GM19023 (cell line): ENCODE results near the gene DPAGT1.
"Not testable (repeated sequence)": the region's sequence is repeated elsewhere in the genome, so short reads cannot be mapped to it uniquely, and the experiment has no call there.

ENCODE experiments used
- ATAC-seq: cut with Tn5 transposase; IDR thresholded peaks from one replicate; pipeline ENCODE4 v1.9.1; 2021; ENCODE audit warnings: mild to moderate bottlenecking, moderate library complexity; ENCODE audit not compliant: unreplicated experiment

Gene DPAGT1

DNA sequence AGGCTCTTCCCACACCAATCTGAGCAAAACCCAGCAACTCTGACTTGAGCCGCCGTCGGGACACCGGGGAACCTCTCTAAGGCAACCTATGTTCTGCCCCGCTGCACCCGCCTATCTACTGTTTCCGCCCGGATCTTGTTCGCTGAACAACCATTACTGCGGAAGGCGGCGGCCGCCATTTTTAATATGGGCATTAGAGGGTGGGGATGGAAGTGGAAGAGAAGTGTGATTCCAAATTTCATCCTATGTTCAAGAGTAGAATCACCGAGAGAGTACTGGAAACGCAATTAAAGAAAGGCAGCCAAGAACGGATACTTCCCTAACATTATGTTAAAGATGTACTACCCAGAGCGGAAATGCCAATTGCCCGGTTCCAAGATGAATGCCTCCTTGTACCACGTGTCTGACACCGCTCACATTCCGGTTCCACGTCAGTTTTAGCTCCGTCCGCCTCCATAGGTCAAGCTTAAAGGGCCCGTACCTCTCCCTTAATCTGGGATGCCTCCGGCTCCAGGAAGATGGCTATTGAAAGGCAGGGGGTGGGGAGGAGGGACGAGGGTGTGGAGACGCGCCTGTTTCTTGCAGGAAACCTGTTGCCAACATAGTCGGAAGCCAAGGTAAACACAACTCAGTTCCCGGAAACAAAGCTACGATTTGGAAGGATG is at the start of gene DPAGT1:
Gene DPAGT1, minus strand, starts transcription at position 95 of the 665 bp plus-strand sequence. CDS start 198 bp downstream, outside the sequence.
- peak; percentile 85 for ATAC-seq

DNA sequence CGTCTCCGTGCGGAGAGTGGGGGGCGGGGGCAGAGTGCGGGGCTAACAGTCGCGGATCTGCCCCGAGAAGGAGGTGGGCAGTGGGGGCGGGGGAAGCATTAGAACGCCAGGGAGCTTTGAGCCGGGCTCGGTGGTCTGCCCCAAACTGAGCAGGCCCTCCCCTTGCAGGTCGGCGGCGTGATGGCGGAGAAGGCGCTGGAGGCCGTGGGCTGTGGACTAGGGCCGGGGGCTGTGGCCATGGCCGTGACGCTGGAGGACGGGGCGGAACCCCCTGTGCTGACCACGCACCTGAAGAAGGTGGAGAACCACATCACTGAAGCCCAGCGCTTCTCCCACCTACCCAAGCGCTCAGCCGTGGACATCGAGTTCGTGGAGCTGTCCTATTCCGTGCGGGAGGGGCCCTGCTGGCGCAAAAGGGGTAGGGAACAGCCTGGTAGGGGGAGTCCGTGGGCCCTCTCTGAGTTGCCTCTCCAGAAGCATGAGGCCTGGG is 48.2 kb upstream of the DPAGT1 start:
- ATAC-seq, result no peak

DNA sequence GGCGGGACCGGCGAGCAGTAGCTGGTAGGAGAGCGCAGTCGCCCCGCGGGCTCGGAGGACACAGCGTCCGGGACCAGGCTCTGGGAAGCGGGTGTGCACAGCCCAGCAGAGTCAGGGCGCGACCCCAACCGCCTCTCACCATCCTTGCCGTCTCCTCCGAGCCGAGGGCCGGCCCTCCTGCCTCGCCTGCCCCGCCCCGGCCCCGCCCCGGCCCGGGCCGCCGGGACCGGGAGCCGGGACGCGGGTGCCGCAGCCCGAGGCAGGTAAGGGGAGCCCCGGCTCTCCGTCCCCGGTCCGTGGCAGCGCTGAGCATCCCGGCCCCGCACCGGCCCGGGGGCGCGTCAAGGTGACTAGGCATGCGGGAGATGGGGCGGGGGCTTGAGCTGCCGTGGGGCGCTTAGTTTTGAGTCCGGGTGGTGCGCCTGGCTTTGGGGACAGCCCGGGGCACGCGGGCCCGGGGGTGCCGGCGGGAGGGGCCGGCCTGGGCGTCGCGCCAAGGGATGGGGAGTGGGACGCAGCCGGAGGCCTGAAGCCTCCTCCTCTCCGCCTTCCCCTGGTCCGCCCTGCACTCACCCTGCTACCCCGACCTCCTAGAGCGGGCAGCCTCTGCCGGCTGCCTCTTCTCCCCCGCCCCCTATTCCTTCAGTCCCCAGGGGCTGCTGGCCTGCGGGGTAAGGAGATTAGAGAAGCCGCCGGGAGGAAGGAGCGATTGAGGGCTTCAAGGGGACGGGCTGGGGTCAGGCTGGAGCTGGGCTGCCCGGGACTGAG is 47.5 kb upstream of the DPAGT1 start, which contains the start of gene ABCG4:
Gene ABCG4, plus strand, starts transcription at position 35 of the 768 bp plus-strand sequence. CDS start 914 bp downstream, outside the sequence.
- no peak for ATAC-seq

DNA sequence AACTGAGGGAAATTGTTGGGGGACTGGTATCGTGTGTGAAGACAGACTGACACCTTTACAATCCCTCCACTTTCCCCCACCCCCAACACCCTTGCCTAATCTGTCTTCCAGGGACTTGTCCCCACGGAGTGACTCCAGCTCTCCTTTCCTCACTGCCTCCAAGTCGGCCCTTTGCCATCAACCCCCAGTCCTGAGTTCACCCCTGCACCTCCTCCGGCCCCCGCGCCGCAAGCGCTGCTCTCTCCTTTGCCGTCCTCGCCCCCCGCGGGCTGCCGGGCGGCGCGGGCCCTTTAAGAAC is 47.0 kb upstream of the DPAGT1 start:
- ATAC-seq, result no peak

DNA sequence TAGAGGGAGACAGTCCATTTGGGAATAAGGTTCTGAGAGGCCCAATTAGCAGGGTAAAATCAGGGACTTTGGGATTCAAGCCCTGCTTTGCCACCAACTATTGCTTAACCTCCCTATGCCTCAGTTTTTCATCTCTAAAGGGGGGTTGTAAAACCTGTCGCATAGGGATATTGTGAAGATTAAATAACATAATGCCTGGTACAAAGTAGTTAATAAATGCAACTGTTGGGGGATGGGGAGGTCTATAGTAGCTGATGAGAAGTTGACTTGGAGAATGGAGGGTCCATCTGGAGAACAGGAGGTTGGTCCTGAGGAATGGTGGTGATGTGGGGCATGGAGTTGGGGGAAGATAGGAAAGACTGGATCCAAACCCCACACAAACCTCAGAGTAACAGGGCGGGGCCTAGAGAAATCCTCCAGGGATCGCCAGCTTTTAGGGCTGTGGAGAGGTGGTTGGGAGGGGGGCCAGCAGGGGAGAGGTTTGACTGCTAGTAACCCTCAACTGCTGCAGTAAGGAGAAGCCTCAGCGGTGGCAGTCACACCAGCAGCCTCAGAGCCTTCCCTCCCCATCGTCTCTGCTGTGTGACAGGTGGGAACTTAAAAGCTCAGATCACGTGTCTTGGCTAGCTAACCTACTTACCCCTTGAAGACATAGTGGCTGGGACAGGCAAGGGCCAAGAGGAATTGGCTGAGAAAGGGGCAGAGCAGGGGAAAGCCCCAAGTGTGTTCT is 46.1 kb upstream of the DPAGT1 start:
- ATAC-seq, result no peak

DNA sequence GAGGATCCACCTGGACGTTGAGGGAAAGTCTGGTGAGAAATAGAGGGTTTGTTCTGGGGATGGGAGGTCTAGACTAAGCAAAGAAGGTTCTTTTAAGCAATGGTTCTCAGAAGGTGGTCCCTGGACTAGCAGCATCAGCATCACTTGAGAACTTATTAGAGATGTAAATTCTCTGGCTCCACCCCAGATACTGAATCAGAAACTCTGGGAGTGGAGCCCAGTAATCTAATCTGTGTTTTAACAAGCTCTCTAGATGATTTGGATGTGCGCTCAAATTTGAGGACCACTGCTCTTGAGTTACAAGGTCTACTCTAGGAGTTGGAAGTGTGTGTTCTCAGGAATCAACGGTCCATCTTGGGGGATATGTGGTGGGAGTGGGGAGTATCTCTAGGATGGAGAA is 43.9 kb upstream of the DPAGT1 start:
- ATAC-seq, result no peak

DNA sequence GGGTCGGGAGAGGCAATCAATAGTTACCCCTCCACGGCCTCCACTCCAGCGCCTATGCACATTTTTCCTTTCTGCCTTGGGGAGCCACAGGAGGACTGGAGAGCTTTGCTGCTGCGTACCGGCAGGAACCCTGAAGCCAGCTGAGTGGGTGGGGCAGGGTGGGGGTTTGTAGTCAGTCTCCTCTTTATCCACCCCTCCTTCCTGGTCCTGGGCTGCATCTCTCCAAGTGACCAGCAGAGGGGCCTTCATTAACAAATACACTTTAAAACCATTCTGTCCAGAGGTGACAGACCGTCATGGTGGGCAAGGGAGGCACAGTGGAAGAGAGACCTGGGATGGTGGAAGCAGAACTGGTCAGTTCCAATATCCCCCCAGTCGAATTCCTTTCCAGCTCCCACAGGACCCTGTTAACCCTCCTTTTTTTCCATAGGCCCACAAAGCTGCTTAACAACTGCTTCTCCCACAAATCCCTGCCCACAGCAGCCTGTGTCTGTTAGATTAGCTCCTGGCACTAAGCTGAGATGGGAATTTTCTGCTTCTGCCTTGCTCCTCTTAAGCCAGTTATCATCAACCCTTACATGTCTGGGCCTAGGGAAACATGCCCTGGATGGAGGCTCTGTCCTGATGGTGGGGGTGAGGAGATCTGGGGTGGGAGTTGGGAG is 43.3 kb upstream of the DPAGT1 start:
- ATAC-seq, result peak; percentile 47

DNA sequence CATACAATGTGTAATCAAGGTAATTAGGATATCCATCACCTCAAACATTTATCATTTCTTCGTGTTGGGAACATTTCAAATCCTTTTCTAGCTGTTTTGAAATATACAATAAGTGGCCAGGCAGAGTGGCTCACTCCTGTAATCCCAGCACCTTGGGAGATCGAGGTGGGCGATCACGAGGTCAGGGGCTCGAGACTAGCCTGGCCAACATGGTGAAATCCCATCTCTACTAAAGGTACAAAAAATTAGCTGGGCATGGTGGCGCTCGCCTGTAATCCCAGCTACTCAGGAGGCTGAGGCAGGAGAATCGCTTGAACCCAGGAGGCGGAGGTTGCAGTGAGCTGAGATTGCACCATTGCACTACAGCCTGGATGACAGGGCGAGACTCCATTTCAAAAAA is 37.6 kb upstream of the DPAGT1 start:
- not testable (repeated sequence) for ATAC-seq

DNA sequence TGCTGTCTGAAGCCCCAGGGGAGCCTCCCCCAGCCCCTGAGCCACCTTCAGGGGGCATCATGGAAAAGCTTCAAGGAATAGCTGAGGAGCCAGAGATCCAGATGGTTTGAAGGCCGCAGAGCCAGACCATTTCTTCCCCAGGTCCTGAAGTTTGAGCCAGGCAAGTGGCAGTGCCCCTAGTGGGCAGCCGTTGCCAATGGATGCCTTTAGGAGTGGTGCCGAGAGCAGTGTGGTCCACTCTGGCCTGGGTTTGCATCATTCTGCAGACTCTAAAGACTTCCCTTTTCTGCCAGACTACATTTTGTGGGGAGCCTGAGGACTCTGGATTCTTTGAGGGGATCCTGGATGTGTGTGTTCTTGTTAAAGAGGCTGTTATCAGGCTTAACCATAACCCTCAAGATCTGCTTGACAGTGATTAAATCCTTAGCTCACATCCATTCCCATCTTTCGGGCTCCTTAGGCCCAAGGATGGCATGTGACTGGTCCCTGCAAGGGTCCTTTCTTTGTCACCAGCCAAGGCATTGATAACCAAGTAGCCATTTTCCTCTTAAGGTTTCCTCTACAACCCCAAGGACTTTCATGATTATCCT is 32.8 kb upstream of the DPAGT1 start:
- ATAC-seq, result no peak

DNA sequence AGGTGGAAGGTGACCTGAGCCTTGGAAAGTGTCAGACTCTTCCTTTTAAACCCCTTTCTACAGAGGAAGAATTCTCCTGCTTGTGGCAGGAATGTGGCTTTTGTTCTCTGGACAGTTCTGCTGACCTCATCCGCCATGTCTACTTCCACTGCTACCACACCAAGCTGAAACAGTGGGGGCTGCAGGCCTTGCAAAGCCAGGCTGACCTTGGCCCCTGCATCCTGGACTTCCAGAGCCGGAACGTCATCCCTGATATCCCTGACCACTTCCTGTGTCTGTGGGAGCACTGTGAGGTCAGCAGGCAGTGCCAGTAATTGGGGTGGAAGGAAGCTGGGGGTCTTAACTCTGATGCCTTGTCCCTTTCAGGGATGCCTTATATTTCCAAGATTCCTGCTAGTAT is 29.0 kb upstream of the DPAGT1 start:
- no peak for ATAC-seq

DNA sequence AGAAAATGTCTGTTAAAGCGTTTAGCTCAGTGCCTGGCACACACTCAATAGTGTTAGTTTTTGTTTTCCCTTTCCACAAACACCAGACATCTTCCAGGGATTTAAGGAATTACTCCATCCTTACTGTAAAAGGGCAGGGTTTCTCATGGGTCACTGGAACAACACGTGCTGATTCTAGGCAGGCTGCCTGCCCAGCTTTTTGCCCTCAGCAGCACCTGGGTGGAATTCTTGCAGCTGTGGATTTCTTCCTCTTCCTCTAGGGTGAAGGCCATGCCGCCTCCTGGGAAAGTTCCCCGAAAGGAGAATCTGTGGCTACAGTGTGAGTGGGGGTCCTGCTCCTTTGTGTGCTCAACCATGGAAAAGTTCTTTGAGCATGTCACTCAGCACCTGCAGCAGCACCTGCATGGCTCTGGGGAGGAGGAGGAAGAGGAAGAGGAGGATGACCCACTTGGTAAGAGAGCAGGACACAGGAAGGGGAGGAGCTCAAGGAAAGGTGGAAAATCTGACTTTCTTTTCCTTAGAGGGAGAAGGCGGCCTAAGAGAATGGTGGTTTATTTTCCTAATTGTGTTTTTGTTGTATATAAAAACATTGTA is 25.1 kb upstream of the DPAGT1 start:
- no peak for ATAC-seq

DNA sequence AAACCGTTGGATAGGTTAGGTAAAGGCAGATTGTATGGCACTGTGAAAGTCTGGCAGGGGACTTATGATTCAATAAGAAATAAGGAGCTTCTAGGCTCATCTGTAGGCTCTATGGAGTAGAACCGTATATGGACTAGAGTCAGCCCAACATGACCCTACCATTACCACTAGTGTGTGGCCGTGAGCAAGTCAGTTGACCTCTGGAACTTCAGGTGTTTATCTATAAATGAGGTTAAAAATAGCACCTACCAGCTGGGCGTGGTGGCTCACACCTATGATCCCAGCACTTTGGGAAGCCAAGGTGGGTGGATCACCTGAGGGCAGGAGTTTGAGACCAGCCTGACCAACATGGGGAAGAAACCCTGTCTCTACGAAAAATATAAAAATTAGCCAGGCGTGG is 24.2 kb upstream of the DPAGT1 start:
- ATAC-seq, result no peak

DNA sequence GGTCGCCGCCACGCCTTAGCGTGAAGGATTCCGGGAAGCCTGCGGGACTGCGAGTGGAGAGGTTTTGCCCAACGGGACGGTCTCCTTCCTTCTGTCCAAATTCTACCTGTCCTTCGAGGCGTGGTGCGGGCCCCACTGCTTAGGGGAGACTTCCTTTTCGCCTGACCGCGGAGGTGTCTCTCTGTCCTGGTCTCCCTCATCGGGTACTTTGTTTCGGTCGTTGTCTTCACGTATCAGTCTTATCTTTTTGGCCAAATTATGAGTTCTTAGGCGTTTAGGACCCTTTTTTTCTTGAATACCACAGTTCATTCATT is 20.1 kb upstream of the DPAGT1 start:
- ATAC-seq, result no peak

DNA sequence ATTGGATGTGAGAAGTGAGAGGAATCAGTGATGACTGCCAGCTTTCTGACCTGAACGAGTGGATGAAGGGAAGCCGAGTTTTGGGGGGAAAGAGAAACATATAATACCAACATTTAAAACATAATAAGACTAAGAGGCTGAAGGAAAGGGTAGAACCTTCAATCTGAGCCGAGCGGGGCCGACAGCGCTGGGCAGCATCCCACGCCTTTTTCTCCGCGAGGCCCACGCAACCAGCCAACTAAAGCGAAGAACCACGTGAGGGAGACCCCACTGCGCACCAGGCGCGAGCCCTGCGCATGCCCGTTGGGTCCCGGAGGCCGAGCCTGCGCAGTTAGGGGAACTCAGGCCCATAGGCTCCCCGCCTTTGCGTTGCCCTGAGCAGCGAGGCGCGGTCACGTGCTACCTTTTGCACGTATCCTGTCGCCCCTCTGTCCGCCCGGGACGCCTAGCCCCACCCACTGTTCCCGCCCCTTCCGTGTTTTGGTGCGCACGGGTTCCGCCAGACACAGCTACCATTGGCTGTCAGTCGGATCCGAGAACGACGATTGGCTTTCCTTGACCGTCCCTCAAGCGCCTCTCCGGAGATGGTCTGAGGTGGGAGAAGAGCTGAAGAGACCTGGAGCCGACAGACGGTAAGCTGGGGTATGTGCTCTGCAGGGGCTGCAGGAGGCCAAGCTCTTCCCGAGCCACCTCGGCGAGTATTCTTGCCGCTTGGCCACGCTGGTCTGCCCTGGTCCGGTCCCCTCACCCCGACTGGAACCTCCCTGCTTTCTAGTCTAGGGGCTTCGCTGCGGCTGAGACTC is 19.6 kb upstream of the DPAGT1 start, which contains the start of gene HINFP:
Gene HINFP, plus strand, starts transcription at position 573 of the 803 bp plus-strand sequence. CDS start 5,365 bp downstream, outside the sequence.
- peak; percentile 96 for ATAC-seq

DNA sequence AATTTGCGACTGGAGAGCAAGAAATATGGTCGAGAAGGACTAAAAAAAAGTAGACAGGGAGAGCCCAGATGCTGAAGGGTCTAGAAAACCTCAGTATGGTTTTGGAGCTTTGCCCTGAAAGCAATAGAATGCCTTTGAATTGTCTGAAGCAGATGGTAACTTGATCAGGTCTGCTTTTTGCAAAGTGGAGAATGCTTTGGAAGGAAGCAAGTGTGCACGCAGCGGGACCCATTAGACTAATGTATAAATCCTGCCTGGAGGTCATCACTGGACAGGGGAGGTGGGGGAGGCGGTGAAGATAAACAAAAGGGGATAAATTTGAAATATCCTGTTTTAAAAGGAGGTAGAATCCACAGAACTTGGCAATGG is 19.0 kb upstream of the DPAGT1 start:
- ATAC-seq, result no peak

DNA sequence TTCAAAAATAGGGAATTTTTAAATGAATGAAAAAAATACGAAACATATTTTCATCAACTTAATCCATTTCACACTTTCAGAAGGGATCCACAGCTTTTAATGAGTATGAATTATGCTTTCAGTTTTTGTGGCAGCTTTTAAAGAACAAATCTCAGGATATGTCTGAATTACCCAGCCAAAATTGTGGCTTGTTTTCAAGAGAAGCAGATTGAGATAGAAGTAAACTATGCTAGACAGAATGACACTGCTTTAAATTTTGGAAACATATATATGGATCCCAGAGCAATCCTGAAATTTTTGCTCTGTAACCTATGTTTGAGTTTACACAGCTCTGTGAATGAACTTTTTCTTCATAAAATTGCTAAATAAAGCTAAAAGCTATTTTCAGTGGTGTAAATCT is 17.3 kb upstream of the DPAGT1 start:
- ATAC-seq, result no peak

DNA sequence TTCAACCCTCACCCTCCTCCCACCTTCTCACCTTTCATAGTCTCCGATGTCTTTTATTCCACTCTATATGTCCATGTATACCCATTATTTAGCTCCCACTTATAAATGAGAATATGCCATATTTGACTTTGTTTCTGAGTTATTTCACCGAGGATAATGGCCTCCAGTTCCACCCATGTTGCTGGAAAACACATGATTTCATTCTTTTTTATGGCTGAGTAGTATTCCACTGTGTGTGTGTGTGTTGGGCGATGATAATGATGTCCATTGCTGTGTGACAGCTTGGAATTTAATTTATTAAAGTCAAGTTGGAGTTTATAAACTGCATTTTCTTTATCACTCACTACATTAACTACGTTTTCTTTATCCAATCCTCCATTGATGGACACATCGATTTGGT is 16.6 kb upstream of the DPAGT1 start:
- no peak for ATAC-seq

DNA sequence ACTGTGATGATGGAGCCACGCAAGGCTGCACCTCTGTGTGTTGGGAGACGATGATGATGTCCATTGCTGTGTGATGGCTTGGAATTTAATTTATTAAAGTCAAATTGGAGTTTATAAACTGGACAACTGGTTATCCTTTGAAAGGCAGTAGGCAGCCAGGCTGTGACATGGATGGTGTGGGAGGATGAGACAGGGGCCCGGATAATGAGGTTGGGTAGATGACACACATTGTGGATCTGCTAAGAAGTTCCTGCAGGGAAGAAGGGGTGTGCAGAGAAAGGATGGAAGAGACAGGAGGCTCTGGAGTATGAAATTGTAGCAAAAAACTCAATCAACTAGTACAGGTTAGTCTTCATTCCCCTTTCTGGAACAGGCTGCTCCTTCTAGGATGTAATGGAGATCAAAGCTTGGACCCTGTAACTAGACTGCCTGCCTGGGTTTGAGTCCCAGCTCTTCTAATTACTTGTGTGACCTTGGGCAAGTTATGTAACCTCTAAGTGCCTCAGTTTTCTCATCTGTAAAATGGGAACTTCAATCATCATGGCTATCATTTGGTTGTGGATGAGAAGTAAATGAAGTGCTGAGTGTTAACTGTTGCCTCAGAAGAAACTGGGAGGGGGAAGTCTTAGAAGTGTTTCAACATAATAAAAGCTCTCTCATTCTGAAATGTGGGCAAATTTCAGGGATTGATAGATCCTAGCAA is 15.5 kb upstream of the DPAGT1 start:
- no peak for ATAC-seq

DNA sequence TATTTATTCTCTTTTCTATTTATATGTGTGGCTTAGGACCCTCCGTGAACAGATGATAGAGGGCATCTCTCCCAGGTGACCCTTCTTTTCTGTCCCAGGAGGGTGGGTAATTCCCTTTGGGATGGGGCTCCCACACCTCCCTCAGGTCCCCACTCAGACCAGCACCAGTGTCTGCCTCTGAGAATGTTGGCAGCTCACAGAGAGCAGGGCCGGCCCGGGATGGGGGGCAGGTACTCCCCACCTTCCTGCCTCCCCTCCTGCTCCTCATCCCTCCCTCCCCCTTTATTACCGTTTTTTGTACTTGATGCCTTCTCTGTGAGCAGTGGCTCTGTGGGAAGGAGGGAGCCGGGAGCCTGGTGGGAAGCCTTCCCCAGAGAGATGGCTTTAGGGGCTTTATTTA is 14.9 kb upstream of the DPAGT1 start:
- ATAC-seq, result no peak
